Stimulated activated CD8-positive, alpha-beta memory T cell treated with anti-CD3 and anti-CD28 coated beads, Interleukin-7, amount 100 ng/mL, for 4 hours (primary cell): ENCODE data around the gene PDE4D.
"Not testable (repeated sequence)": the region's sequence is repeated elsewhere in the genome, so short reads cannot be mapped to it uniquely, and the experiment has no call there.

ENCODE experiments used
- DNase-seq, 2 donors: peaks; one replicate each; pipeline ENCODE4 v3.0.0-alpha.2; 2020; ENCODE audit warnings: low read depth in 2 of 2

The PDE4D gene

GRCh38 chr5:59471463-59471862 is 422.1 kb downstream of the PDE4D start:
- DNase-seq: no peak

GRCh38 chr5:59467969-59468368 is 425.6 kb downstream of the PDE4D start:
- no peak for DNase-seq

- DNase-seq: no peak
These were observed 427.3 kb downstream of the PDE4D start for GRCh38 chr5:59466271-59466670.

- DNase-seq: no peak
These were observed 428.6 kb downstream of the PDE4D start for GRCh38 chr5:59464969-59465368.

- not testable (repeated sequence) for DNase-seq
These were observed 429.8 kb downstream of the PDE4D start for GRCh38 chr5:59463618-59464166.

GRCh38 chr5:59462956-59463355 is 430.6 kb downstream of the PDE4D start:
- DNase-seq: no peak

GRCh38 chr5:59460368-59461153 is 433.0 kb downstream of the PDE4D start:
- no peak for DNase-seq

GRCh38 chr5:59458966-59459729 is 434.4 kb downstream of the PDE4D start:
- no peak for DNase-seq

GRCh38 chr5:59458321-59458720 is 435.2 kb downstream of the PDE4D start:
- DNase-seq: no peak

GRCh38 chr5:59449905-59450644 is 443.5 kb downstream of the PDE4D start:
- DNase-seq: no peak

GRCh38 chr5:59446356-59446755 is 447.2 kb downstream of the PDE4D start:
- DNase-seq: no peak

- DNase-seq: no peak
These were observed 447.8 kb downstream of the PDE4D start for GRCh38 chr5:59445741-59446140.

GRCh38 chr5:59439303-59439702 is 454.2 kb downstream of the PDE4D start:
- DNase-seq: no peak

- DNase-seq: no peak
These were observed 456.4 kb downstream of the PDE4D start for GRCh38 chr5:59437176-59437575.

GRCh38 chr5:59436364-59437148 is 457.0 kb downstream of the PDE4D start:
- no peak for DNase-seq

- no peak for DNase-seq
These were observed 460.4 kb downstream of the PDE4D start for GRCh38 chr5:59433174-59433573.

GRCh38 chr5:59430066-59430685 is 463.4 kb downstream of the PDE4D start:
- no peak for DNase-seq

- no peak for DNase-seq
These were observed 465.1 kb downstream of the PDE4D start for GRCh38 chr5:59428391-59428790.

- no peak for DNase-seq
These were observed 469.0 kb downstream of the PDE4D start for GRCh38 chr5:59424515-59424914.

- DNase-seq: no peak
These were observed 470.5 kb downstream of the PDE4D start for GRCh38 chr5:59423021-59423420.
